ENCODE measurements around the gene KIAA1549.
A peak's percentile ranks its signal among the peaks of the same experiment; 100 is the strongest.

The KIAA1549 gene

GRCh38 chr7:138929969-138930368 lies 51.2 kb downstream of the KIAA1549 start:
- Histone ChIP-seq H3K9me3 (ENCODE audit: control insufficient read depth, low read length) (no peaks in the 10 kb centered on the region), H3K27ac (ENCODE audit: insufficient read depth, low read depth, low read length, poor library complexity, severe bottlenecking) (no peak overlapping the region), H3K36me3 (ENCODE audit: control insufficient read depth, insufficient read depth, low read length) (no peaks in the 10 kb centered on the region), H3K4me1 (ENCODE audit: control insufficient read depth, insufficient read depth, low read length) (peaks cover 15% of the 10 kb centered on the region), H3K27me3 (ENCODE audit: control insufficient read depth, insufficient read depth, low read length, poor library complexity, severe bottlenecking) (no peaks in the 10 kb centered on the region), H3K4me3 (ENCODE audit: insufficient read depth, low read depth, low read length) (no peak overlapping the region)
- 90 to 98% methylated on average over 1 of the region's 1 CpG for WGBS, 2 experiments

GRCh38 chr7:138926241-138926612 lies 55.0 kb downstream of the KIAA1549 start:
- peak overlapping the region; percentile 38 for H3K27ac ChIP-seq (ENCODE audit: insufficient read depth, low read depth, low read length, poor library complexity, severe bottlenecking)
- no peaks in the 10 kb centered on the region for H3K9me3 ChIP-seq (ENCODE audit: control insufficient read depth, low read length)
- WGBS, 2 experiments = 89 to 92% methylated on average over 8 of the region's 8 CpGs
- H3K36me3 ChIP-seq (ENCODE audit: control insufficient read depth, insufficient read depth, low read length) = no peaks in the 10 kb centered on the region
- H3K4me3 ChIP-seq (ENCODE audit: insufficient read depth, low read depth, low read length) = no peak overlapping the region
- H3K27me3 ChIP-seq (ENCODE audit: control insufficient read depth, insufficient read depth, low read length, poor library complexity, severe bottlenecking) = no peaks in the 10 kb centered on the region
- peaks cover 20% of the 10 kb centered on the region for H3K4me1 ChIP-seq (ENCODE audit: control insufficient read depth, insufficient read depth, low read length)

DNA sequence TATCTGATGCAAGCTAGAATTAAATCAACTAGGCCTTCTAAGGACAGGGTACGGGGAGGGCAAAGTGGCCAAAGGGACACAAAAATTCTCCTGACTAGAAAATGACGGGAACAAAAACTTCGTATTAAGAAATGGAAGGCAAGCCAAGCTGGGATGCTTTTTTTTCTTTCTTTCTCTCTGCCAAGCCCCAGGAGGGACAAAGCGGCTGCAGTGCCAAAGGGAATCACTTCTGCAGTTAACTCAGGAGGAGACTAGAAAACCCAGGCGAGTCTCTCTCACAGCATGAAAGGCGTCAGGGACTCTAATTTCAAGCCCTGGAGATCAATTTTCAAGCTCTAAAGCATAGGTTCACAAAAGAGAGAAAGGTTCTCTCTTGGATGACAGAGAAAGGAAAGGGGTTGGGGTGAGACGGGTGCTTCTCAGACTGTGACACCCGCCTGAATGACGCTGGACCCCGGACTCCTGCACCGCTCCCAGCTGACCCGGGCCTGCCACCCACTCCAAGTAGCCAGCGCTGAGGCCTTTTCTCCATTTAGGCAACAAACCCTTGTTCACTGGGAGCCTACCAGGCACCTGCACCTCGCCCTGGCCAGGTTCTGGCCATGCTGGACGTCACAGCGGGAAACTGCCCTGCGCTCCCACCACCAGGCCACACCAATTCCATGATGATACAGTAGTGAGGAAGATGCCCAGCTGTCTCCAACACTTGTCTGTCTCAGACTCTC lies 56.5 kb downstream of the KIAA1549 start:
- H3K36me3 ChIP-seq (ENCODE audit: control insufficient read depth, insufficient read depth, low read length) = no peaks in the 10 kb centered on the region
- H3K4me1 ChIP-seq (ENCODE audit: control insufficient read depth, insufficient read depth, low read length) = peaks cover 20% of the 10 kb centered on the region
- H3K9me3 ChIP-seq (ENCODE audit: control insufficient read depth, low read length) = no peaks in the 10 kb centered on the region
- 56 to 57% methylated on average over 17 of the region's 17 CpGs for WGBS, 2 experiments
- no peak overlapping the region for H3K4me3 ChIP-seq (ENCODE audit: insufficient read depth, low read depth, low read length)
- no peaks in the 10 kb centered on the region for H3K27me3 ChIP-seq (ENCODE audit: control insufficient read depth, insufficient read depth, low read length, poor library complexity, severe bottlenecking)
- H3K27ac ChIP-seq (ENCODE audit: insufficient read depth, low read depth, low read length, poor library complexity, severe bottlenecking) = peak overlapping the region; percentile 67

GRCh38 chr7:138921277-138921676 lies 59.9 kb downstream of the KIAA1549 start:
- H3K27ac ChIP-seq (ENCODE audit: insufficient read depth, low read depth, low read length, poor library complexity, severe bottlenecking) = no peak overlapping the region
- peaks cover 6% of the 10 kb centered on the region for H3K36me3 ChIP-seq (ENCODE audit: control insufficient read depth, insufficient read depth, low read length)
- H3K27me3 ChIP-seq (ENCODE audit: control insufficient read depth, insufficient read depth, low read length, poor library complexity, severe bottlenecking) = no peaks in the 10 kb centered on the region
- H3K4me1 ChIP-seq (ENCODE audit: control insufficient read depth, insufficient read depth, low read length) = peaks cover 19% of the 10 kb centered on the region
- no peak overlapping the region for H3K4me3 ChIP-seq (ENCODE audit: insufficient read depth, low read depth, low read length)
- no peaks in the 10 kb centered on the region for H3K9me3 ChIP-seq (ENCODE audit: control insufficient read depth, low read length)
- 95 to 96% methylated on average over 11 of the region's 11 CpGs for WGBS, 2 experiments

GRCh38 chr7:138919911-138920310 lies 61.3 kb downstream of the KIAA1549 start:
- WGBS, 2 experiments = 87 to 91% methylated on average over 5 of the region's 5 CpGs
- Histone ChIP-seq H3K27me3 (ENCODE audit: control insufficient read depth, insufficient read depth, low read length, poor library complexity, severe bottlenecking) (no peaks in the 10 kb centered on the region), H3K4me3 (ENCODE audit: insufficient read depth, low read depth, low read length) (no peak overlapping the region), H3K36me3 (ENCODE audit: control insufficient read depth, insufficient read depth, low read length) (peaks cover 6% of the 10 kb centered on the region), H3K4me1 (ENCODE audit: control insufficient read depth, insufficient read depth, low read length) (peaks cover 10% of the 10 kb centered on the region), H3K27ac (ENCODE audit: insufficient read depth, low read depth, low read length, poor library complexity, severe bottlenecking) (no peak overlapping the region), H3K9me3 (ENCODE audit: control insufficient read depth, low read length) (no peaks in the 10 kb centered on the region)

- 94 to 96% methylated on average over 9 of the region's 9 CpGs for WGBS, 2 experiments
- Histone ChIP-seq H3K4me3 (ENCODE audit: insufficient read depth, low read depth, low read length) (no peak overlapping the region), H3K27me3 (ENCODE audit: control insufficient read depth, insufficient read depth, low read length, poor library complexity, severe bottlenecking) (no peaks in the 10 kb centered on the region), H3K36me3 (ENCODE audit: control insufficient read depth, insufficient read depth, low read length) (peaks cover 6% of the 10 kb centered on the region), H3K9me3 (ENCODE audit: control insufficient read depth, low read length) (no peaks in the 10 kb centered on the region), H3K4me1 (ENCODE audit: control insufficient read depth, insufficient read depth, low read length) (peaks cover 4% of the 10 kb centered on the region), H3K27ac (ENCODE audit: insufficient read depth, low read depth, low read length, poor library complexity, severe bottlenecking) (no peak overlapping the region)
Observed at GRCh38 chr7:138919216-138919615, 62.0 kb downstream of the KIAA1549 start.

- H3K27me3 ChIP-seq (ENCODE audit: control insufficient read depth, insufficient read depth, low read length, poor library complexity, severe bottlenecking) = no peaks in the 10 kb centered on the region
- no peak overlapping the region for H3K4me3 ChIP-seq (ENCODE audit: insufficient read depth, low read depth, low read length)
- H3K27ac ChIP-seq (ENCODE audit: insufficient read depth, low read depth, low read length, poor library complexity, severe bottlenecking) = no peak overlapping the region
- peaks cover 6% of the 10 kb centered on the region for H3K36me3 ChIP-seq (ENCODE audit: control insufficient read depth, insufficient read depth, low read length)
- no peaks in the 10 kb centered on the region for H3K9me3 ChIP-seq (ENCODE audit: control insufficient read depth, low read length)
- 96 to 98% methylated on average over 10 of the region's 10 CpGs for WGBS, 2 experiments
- H3K4me1 ChIP-seq (ENCODE audit: control insufficient read depth, insufficient read depth, low read length) = no peaks in the 10 kb centered on the region
Observed at GRCh38 chr7:138918756-138919155, 62.4 kb downstream of the KIAA1549 start.

DNA sequence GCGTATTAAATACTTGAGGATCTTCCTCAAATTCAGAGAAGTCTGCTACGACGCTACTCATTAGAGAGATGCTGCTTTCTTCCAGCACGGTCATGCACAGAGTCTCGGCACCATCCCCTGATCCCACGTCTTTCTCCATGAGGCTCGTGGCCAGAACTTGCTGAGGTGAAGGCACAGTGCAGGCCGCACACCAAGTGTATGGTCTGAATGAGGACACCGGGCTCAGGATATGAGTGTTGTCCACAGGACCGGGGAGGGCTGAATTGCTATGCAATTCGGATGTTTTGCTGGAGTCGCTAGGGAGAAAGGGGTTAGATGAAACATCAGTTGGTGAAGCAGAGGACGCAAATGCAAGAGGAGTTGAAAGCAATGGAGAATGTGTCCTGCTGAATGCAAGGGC lies 63.0 kb downstream of the KIAA1549 start:
- 95 to 97% methylated on average over 13 of the region's 13 CpGs for WGBS, 2 experiments
- Histone ChIP-seq H3K9me3 (ENCODE audit: control insufficient read depth, low read length) (no peaks in the 10 kb centered on the region), H3K4me3 (ENCODE audit: insufficient read depth, low read depth, low read length) (no peak overlapping the region), H3K27me3 (ENCODE audit: control insufficient read depth, insufficient read depth, low read length, poor library complexity, severe bottlenecking) (no peaks in the 10 kb centered on the region), H3K4me1 (ENCODE audit: control insufficient read depth, insufficient read depth, low read length) (no peaks in the 10 kb centered on the region), H3K36me3 (ENCODE audit: control insufficient read depth, insufficient read depth, low read length) (peaks cover 6% of the 10 kb centered on the region), H3K27ac (ENCODE audit: insufficient read depth, low read depth, low read length, poor library complexity, severe bottlenecking) (no peak overlapping the region)

DNA sequence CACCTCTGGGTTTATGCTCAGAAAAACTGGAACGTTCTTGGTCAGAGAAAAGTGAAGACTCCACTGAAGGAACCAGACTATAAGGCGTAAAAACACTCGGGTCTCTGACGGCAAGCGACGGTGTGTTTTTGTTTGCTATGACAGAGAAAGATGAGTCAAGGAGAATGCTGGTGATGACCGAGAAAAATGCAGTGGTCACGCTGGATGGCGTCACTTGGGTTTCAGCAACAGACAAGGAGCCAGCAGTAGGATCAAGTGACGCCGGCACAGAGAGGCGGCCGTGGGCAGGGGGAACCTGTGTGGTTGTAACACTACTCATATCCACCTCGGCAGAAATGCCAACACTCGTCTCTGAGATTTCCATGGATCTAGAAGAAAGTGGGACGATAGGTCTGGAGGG lies 63.4 kb downstream of the KIAA1549 start:
- Histone ChIP-seq H3K4me1 (ENCODE audit: control insufficient read depth, insufficient read depth, low read length) (no peaks in the 10 kb centered on the region), H3K27me3 (ENCODE audit: control insufficient read depth, insufficient read depth, low read length, poor library complexity, severe bottlenecking) (no peaks in the 10 kb centered on the region), H3K36me3 (ENCODE audit: control insufficient read depth, insufficient read depth, low read length) (peaks cover 6% of the 10 kb centered on the region), H3K9me3 (ENCODE audit: control insufficient read depth, low read length) (no peaks in the 10 kb centered on the region), H3K4me3 (ENCODE audit: insufficient read depth, low read depth, low read length) (no peak overlapping the region), H3K27ac (ENCODE audit: insufficient read depth, low read depth, low read length, poor library complexity, severe bottlenecking) (no peak overlapping the region)
- WGBS, 2 experiments = 94 to 95% methylated on average over 16 of the region's 16 CpGs

GRCh38 chr7:138916731-138917130 lies 64.5 kb downstream of the KIAA1549 start:
- WGBS, 2 experiments = 93 to 94% methylated on average over 17 of the region's 17 CpGs

More at GRCh38 chr7:138916731-138917130, 64.5 kb downstream of the KIAA1549 start:
- no peaks in the 10 kb centered on the region for H3K4me1 ChIP-seq (ENCODE audit: control insufficient read depth, insufficient read depth, low read length)
- H3K4me3 ChIP-seq (ENCODE audit: insufficient read depth, low read depth, low read length) = no peak overlapping the region
- no peaks in the 10 kb centered on the region for H3K9me3 ChIP-seq (ENCODE audit: control insufficient read depth, low read length)
- peaks cover 6% of the 10 kb centered on the region for H3K36me3 ChIP-seq (ENCODE audit: control insufficient read depth, insufficient read depth, low read length)
- H3K27ac ChIP-seq (ENCODE audit: insufficient read depth, low read depth, low read length, poor library complexity, severe bottlenecking) = no peak overlapping the region
- H3K27me3 ChIP-seq (ENCODE audit: control insufficient read depth, insufficient read depth, low read length, poor library complexity, severe bottlenecking) = no peaks in the 10 kb centered on the region
